COLO668 (cell line): ENCODE results near the gene CMIP.
"Not testable (repeated sequence)": the region's sequence is repeated elsewhere in the genome, so short reads cannot be mapped to it uniquely, and the experiment has no call there.

ENCODE experiments used
- DNase-seq: peaks from one replicate; lab custom pipeline; 2025; ENCODE audit not compliant: unreplicated experiment; lab: John Stamatoyannopoulos, UW

CMIP gene

DNA sequence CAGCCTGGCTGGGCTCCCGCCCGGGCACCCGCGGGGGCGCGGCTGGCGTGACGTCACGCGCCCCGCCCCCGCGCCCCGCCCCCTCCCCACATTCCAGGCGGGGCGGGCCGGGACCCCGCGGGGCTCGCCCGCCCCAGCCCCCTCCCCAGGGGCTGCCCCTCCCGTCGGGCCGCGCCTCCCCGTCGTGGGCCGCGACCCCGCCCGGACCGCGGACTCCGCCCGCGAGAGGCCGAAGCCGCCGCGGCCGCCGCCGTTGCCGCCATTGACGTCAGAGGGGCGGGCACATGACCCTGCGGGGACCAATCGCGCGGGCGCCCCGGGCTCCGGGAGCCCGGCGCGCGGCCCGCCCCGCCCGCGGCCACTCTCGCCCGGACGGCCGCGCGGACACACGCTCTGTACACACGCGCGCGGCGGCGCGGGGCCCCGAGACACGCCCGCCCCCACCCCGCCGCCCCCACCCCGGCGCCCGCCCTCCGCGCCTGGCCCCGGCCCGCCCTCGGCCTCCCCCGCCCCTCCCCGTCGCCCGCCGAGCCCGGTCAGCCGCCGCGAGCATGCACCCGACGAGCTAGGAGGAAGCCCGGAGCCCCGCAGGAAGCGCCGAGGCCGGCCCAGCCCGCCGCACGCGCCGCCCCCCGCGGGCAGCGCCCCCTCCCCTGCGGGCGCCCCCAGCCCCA, at the start of gene CMIP:
TSS of gene CMIP (plus strand) at position 361 of the 674 bp plus-strand sequence.
- DNase-seq, result peak; percentile 95

DNA sequence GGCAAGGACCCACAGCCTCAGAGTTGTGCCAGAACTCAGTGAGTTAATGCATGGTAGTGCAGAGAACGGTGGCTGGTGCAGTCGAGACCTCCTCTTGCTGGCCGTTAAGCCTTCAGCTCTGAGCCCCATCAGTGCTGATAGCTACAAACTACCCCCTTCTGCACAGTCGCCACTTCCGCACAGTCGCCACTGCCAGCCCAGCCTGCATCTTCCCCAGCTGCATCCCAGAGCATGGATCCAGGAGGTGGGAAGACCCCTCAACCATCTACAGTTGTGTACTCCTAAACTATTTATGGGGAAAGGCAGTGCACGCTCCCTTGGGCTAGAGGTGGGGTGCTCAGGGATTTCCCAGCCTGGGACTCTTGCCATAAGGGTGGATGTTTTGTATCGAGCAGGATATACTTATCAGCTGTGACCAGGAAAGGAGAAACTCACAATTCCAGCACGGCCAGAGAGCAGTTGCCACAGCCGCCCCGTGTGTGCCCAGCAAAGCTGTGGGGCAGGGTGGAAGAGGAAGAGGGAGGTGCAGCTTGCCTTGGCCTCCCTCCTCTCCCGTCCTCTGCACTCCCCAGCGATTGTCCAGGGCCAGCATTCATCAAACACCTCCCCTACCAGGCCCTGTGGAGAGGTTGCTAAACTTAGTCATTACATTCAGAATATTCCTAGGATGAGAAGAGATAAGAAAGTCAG, 49.5 kb upstream of the CMIP start:
- DNase-seq, result no peak

DNA sequence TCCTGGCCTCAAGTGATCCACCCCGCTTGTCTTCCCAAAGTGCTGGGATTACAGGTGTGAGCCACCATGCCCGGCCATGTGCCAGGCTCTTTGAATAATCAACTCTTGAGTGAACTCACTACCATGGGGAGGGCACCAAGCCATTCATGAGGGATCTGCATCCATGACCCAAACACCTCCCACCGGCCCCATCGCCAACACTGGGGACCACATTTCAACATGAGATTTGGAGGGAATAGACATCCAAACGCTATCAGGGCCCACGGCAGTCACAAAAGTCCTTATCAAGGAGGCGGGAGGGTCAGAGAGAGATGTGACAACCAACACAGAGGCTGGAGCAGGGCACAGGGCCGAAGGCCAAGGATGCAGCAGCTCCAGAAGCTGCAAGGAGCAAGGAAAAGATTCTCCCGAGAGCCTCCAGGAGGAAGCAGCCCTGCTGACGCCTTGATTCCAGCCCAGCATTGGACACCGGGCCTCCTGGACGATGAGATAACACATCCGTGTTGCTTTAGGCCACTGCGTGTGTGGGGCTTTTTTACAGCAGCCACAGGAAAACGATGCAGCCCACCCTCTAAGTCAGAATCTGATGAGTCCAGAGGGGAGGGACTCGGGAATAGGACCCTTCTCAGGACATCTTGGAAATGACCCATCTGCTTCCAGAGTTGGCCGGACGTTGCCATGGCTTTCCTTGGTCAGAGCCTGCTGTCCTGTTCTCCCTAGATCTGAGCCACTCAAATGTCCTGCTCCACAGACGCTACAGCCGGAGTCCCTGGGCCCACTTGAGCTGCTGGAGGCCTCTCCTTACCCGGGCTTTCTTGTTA, 47.3 kb upstream of the CMIP start:
- no peak for DNase-seq

DNA sequence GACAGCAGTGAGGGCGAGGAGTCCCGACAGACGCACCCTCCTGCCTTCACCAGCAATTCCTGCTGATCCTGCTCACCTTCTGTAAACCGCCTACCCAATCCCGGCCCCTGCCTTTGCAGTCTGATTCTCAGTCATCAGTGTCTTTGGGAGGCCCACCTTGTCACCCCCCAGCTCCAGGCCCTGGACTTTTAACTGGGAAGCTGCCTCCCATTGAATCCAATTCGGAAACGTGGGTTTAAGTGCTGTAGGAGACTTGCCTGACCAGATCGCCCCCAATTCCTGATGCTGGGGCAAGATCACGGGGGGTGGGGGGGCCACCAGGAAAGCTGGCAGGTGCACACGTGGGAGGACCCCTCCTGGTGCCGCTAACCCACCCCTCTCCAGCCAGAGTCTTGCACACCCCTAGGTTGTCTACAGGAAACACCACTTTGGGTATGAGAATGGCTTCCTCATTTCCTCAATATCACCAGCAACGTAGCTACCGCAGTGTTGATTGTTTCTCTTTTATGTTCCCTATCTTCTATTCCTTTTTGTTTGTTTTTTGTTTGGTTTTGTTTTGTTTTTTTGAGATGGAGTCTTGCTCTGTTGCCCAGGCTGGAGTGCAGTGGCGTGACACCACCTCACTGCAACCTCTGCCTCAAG, 46.6 kb upstream of the CMIP start:
- no peak for DNase-seq

DNA sequence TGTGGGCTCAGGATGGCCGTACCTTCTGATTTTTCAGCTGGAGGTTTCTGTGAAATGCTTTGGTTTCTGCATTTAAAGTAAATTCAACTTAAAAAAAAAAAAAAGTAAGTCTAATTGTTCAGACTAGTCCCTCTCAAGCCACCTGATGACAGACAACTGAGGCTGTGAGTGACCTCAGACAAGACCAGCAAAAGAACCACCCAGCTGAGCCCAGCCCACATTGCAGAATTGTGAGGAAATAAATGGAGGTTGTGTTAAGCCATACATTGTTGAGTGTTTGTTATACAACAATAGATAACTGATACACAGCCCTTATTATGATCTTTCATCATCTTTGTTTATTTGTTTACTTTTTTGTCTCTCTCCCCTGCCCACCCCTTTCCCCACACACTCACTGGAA, 44.7 kb upstream of the CMIP start:
- DNase-seq, result no peak

DNA sequence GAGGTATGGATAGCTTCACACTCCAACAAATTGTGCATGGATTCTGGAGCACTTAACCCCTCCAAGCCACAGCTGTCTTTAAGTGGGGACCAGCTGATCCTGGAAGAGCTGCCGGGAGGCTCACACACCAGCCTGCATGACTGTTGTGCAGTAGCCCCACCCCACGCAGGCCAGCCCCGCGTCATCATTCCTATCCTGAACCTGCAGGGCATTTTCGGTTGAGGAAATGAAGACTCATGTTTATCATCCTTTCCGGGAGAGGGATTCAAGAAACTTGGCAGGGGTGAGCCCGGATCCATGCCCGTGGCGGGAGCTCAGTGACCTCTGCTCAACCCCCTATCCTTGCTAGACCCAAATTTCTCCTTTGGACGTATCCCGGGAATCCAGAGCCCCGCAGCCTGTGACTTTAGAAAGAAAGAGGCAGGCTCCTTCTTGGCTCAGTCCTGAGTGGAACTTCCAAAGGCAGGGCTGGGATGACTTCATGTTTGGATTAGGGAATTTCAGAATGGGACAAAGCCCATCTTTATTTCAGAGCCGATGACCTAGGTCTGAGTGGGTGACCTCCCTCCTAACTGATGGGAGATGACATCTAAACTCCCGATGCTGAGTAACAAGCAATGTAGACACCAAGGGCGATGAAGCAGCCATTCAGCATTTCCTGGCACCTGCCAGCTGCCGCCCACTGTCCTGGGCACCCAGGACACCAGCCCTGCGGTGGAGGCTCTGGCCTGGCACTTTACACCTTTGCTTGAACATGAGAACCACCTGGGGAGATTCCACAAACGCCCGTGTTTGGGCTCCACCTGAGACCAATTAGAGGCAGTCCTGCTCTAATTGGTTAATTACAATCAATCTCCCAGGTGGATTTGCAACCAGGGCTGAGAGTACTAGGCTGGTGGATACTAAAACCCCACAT, 43.3 kb upstream of the CMIP start:
- no peak for DNase-seq

DNA sequence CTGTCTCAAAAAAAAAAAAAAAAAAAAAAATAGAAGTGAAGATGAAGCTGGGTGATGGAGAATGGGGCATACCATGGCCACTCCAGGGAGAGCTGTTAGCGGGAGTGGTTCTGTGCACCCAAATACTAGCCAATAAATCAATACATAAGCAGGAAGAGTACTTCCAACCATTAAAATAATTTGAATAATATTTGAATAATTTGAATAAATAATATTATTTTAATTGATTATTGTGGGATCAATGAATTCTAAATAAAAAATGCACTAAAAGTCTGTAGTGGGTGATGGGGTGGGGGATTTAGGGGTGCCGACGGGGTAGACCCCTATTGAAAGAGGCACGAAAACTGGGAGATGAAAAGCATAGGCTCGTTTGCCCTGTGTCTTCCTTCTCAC, 41.4 kb upstream of the CMIP start:
- no peak for DNase-seq

DNA sequence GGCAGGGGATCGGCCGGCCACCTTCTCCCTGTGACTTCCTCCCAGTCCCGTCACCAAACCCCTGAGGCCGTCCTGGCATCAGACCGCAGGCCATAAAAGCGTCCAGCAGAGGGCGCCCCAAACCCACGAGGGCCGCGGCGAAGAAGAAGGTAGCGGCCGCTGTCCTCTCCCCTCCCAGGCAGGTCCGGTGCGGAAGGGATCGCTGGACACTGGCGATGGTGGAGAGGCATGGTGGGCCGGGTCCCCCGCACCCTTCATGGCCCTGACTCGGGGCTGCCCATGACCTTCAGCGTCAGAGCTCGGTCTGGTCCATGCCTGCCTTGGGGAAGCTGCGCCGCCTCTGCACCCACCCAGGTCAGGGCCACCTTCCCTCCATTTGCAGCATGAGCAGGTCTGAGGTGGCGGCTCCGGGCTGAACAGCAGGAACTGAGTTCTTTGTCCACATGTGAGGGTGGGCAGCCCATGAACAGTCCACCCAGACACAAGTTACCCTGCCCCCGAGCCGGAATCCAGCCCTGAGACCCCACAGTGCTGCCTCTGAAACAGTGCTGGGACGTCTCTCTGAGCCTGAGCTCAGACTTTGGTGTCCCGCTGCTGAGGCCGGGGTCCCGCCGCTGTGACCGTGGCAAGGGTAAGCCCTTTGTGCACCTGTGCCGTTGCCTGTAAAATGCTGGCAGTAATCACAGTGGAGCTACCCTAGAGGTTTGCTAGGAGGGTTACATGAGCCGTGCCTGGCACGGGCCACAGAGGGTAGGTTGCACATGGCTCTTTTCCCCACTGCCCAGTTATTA, 40.8 kb upstream of the CMIP start:
- peak; percentile 86 for DNase-seq

DNA sequence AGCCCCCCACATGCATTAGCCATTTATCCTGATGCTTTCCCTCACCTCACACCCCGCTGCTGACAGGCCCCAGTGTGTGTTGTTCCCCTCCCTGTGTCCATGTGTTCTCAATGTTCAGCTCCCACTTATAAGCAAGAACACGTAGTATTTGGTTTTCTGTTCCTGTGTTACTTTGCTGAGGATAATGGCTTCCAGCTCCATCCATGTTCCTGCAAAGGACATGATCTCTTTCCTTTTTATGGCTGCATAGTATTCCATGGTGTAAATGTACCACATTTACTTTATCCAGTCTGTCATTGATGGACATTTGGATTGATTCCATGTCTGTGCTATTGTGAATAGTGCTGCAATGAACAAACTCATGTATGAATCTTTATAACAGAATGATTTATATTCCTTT, 39.6 kb upstream of the CMIP start:
- DNase-seq, result not testable (repeated sequence)

DNA sequence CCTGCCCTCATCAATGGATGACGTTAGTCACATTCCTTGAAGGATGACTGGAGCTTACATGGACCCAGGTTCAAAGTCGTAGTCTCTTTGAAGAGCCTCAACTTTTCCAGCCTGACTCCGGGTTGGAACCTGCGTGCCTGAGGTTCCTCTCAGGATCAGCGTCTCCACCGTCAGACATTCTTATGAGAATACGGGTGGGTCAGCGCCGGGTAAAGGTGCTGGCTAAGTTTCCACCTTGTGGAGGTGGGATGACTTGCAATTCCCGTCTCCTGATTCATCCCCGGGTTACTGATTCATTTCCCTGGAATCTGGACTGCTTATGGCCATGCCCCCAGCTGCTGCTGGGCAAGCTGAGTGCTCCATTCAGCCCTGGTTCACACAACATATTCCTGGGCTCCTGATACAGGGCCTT, 38.9 kb upstream of the CMIP start:
- DNase-seq, result no peak

DNA sequence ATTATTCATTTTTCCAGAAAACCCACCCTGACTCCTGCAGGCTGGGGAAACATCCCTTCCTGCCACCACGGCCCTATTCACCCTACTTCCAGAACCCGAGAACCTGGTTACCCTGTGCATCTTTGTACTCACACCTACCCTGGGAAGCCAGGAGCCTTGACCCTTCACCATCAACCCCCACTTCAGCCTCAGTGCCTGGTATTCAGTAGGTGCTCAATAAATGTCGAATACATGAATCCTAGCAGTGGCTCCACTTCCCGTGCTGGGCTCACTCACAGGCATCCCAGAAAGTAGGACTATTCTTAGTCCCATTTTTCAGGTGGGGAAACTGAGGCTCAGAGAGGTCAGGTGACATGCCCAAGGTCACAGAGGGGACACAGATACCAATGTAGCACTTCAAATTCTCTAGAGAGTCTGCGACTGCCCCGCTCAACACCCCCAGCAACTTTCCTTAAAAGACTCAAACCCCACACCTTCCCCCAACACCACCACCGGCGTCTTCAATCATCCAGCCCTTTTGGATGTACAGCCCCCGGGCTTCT, 36.1 kb upstream of the CMIP start:
- no peak for DNase-seq

DNA sequence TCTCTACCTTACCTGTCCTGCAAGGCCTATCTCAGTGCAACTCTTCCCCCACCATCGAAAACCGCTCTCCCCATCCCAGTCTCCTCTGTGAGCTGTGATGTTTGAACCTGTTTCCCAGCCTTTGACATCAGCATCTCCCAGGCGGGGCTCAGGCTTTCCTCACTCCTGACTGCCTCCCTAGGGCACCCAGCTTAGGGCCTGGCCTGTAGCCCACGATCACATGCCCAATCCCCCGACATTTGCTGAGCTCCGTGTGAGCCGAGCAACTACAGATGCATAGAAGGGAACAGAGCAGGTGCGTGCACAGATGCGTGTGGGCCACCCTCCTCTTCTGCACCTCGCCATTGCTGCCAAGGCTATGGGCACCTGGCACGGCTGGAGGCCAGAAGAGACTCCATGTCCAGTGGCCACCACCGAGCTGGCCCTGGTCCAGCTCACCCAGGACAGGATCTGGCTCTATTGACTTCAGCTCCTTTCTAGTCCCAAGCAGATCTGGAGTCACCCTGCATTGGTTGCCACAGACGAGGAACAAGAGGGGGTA, 35.5 kb upstream of the CMIP start:
- no peak for DNase-seq

DNA sequence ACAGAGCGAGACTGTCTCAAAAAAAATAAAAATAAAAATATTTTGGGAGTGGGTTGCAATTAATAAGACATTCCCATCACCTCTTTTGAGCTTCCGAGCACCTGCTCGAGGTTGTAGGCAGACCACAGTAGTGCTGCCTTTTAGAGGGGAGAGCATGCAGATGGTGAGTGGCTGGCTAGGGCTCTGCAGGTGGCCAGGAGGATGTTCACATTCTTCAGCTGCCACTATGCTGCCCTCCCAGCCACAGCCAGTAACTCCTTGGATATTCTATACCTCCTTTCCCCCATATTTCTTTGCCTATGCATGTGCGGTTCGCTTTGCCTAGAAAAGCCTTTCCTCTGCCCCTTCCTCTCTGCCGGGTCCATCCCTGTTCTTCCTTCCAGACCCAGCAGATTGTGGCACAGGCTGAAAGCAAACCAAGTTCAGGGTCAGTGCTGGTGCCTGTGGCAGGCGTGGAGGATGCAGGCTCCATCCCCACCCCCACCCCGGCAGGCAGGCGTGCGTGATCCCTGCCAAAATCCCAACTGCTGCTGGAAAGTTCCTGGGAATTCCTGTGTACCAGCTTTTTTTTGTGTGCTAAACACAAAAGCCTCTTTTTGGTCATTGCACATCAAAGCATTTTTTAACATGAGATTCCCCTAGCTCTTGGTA, 33.8 kb upstream of the CMIP start:
- DNase-seq, result no peak

DNA sequence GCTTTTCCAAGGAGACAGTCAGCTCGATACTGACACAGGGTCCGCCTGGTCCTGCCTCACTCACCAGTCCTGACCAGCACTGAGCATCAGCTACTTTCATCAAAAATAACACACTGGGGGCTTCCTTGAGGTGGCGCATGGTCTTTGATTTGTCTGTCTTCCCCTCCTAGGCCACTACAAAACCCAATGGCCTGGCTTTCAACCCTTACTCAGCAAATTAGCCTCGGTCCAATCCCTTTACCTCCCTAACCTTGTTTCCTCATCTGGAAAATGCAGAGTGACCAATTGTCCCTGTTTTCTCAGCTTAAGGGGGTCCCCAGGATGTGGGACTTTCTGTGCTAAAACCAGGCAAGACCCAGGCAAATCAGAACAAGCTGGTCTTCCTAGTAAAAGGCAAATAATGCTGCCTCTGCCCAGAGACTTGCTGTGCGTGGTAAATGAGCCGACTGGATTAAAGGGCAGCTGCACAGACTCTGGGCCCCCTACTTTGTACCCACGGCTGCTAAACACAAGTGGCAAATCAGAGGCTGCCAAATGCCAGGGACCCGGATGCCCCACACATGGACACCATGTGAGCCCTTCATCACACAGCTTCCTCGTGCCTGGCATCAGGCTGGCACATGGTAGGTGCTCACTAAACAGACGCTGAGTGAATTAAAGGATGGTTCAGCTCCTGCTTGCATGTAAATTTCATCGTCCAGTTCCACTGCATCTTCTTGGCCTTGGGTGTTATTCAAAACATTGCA, 31.2 kb upstream of the CMIP start:
- DNase-seq, result no peak

DNA sequence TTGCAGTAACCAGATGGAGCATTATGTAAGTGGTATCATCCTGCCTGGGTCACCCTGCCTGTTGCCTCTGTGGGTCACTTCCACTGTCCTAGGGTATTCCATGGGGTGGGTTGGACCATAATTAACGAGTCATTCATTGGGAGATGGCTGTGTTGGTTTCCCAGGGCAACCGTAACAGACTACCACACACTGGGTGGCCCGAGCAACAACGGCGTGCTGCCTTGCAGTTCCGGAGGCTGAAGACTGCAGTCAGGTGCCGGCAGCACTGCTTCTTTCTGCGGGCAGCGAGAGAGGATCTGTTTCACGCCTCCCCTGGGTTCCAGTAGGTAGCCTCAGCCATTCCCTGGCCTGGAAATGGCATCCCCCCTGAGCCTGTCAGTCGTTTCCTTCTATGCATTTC, 28.9 kb upstream of the CMIP start:
- DNase-seq, result no peak

DNA sequence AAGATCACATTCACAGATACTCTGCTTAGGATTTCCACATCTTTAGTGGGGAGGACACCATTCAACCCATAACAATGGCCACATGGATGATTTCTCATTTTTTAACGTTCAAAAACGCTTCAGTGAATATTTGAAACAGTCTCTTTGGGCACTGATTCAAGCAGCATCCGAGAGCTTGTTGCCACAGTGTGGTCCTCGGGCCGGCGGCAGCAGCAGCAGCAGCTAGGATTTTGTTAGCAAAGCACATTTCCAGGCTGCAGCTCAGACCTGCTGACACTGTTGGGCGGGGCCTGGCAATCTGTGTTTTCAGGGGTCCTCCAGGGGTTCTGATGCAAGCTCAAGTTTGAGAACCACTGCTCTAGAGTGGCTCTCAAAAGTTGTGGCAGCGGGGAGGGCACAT, 27.9 kb upstream of the CMIP start:
- no peak for DNase-seq

DNA sequence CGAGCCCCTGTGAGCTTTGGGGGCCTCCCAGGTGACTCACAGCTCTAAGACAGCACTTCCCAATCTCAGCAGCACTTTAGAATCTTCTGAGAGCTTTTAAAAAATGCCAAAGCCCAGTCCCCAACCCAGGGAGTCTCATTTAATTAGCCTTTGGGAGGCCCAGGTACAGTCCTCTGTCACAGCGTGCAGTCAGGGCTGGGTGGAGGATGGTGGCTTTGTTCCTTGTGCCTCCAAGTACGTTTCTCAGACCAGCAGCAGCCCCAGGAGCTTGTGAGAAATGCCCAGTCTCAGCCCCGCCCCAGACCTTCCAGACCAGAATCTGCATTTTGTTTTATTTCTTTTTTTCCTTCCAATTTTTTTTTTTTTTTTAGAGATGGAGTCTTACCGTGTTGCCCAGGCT, 27.4 kb upstream of the CMIP start:
- no peak for DNase-seq

DNA sequence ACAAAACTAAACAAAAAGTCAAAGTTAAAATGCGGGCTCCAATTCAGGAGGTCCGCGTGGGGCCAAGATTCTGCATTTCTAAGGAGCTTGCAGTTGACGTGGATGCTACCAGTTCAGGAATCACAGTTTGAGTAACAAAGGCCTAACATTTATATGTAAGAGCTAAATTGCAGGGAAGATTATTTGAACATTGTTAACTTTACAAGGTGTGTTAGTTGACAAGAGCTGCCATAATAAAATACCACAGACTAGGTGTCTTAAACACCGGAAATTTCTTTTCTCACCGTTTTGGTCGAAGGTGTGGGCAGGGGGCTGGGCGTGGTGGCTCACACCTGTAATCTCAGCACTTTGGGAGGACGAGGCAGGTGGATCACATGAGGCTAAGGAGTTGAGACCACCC, 24.8 kb upstream of the CMIP start:
- no peak for DNase-seq
